SK-MEL-5 (cell line): ENCODE data around the gene CDKN2AIPNL. TPM values are rescaled to one million over a fixed set of nuclear protein-coding genes. Genes with fewer than 3 reads are reported as not detected.

Source experiments
- DNase-seq: peaks from one replicate; pipeline ENCODE4 v3.0.0-alpha.2; 2016; ENCODE audit warnings: low read depth, low spot score
- in situ Hi-C: cut with HindIII; loops from 2 replicates; pipeline ENCODE4 v1.10.0; 2016; ENCODE audit warnings: low sequenced_read_pairs, high pct_unique_total_duplicates, low pct_unique_long_range_greater_than_20kb
- total RNA-seq: library from RNA; depleted of rRNA; stranded (reverse); fragments of >200 nt; shearing (Covaris generic); gene quantifications from 2 replicates; pipeline ENCODE4 v1.2.3, GENCODE V29; 2014; rRNA removed

CDKN2AIPNL gene
- total RNA-seq, 1 experiment from 2014 or later = 39.1 TPM

DNA sequence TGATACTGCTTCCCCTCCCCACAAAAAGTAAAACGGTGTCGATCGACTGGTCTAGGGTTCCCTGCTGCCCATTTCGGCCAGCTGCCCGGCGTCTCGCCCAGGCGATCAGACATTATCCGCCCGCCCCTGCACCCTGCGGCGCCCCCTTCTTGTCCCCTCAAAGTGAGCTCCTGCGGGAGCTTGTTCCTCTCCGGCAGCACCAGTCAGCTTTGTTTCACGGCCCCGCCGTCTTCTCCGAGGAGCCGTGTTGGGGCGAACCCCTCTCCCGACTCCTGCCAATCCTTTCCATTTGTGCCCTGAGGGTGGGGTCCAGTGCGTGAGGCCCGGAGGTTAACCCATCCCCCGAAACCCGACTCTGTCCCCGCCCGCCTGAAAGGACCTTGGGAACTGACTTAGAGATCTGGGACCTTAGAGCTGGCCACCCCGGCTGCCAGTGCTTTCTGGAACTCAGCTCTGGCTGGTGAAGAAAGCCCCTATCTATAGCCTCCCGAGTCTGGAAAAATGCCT is 39.8 kb downstream of the CDKN2AIPNL start:
- peak; percentile 31 for DNase-seq
- in situ Hi-C loops = no loop called here

DNA sequence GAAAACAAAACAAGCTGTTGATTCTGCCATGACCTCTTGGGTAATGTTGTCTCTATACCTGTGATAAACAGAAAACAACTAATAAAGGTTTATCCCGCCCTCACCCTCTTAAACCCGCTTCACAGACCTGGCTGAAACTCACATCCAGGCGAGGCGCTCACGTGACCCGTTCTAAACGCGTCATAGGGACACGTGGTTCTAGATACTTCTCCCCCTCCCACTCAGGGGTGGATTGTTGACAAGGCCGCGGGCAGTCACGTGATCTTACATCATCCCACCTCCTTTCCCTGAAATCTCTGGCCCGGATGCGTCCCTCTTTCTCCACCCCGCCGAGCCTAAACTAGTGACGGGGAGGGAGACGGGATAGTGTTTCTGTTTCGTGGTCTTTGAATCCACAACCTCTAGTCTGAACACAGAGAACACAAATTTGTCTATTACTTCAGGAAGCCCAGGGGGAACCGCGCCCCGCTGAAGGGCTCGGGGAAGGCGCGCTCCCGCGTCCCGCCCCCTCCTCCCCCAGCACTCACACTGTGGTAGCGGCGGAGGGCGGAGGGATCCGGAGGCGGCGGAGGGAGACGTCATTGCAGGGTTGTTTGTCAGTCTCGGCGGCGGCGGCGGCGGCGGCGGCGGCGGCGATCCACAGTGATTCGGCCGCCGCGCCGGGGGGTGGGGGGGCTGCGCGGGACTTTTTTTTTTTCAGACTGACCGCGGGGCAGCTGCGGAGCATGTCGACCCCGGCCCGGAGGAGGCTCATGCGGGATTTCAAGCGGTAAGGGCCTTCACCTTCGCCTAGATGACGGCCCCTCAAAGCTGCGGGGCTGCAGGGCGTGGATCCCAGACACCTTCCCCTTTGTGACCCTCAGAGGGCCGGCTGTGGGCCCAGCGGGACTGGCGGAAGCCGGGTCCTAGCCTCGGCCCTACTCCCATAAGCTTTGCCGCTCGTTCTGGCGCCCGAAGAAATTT is 40.5 kb downstream of the CDKN2AIPNL start, which contains the start of gene UBE2B:
Gene UBE2B, plus strand, starts transcription at position 699 of the 963 bp plus-strand sequence. Its CDS starts 27 bp downstream, at position 726.
- peak; percentile 99 for DNase-seq
- in situ Hi-C loops = no loop called here

DNA sequence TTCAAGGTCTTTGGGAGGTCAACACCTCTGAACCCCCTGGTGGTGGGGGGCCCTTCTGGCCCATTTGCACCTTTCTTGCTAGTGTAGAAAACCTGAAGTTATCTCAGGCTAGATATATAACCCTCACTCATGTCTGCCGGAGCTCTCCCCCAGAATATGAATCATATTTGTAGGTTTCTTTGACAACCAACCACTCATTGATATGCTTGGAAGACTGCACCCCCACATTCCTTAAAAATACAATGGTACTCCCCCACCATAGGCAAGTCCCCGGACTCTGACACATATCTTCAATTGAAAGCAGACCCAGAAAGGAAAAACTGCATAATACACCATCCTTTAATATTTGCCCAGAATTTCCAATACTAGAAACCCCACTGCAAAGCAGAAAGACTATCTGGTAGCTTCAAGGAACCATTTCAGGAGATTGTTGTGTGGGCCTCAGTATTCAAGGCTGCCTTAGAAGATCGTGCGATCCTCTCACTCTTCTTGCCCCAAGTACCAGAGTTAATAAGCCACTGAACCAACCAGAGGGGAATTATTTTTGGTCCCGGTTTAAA is 41.3 kb downstream of the CDKN2AIPNL start:
- in situ Hi-C loops = no loop called here
- no peak for DNase-seq

DNA sequence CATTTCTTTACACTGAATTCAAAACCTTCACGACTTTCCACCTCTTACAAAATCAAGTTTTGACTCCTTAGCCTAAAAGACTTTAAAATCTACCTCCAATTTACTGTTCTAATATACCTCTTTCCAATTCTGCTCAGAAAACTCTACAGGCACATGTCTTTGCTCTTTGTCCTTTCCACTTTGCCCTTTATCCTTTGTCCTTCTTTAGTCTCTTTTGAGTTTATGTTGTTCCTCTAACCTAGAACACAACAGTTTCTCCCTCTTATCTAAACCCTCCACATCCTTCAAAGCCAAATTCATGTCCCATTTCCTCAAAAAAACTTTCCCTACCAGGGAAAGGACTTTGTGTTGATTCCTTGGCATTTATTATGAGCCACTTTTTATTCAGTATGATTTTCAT is 46.1 kb downstream of the CDKN2AIPNL start:
- no peak for DNase-seq
- in situ Hi-C loops = no loop called here

DNA sequence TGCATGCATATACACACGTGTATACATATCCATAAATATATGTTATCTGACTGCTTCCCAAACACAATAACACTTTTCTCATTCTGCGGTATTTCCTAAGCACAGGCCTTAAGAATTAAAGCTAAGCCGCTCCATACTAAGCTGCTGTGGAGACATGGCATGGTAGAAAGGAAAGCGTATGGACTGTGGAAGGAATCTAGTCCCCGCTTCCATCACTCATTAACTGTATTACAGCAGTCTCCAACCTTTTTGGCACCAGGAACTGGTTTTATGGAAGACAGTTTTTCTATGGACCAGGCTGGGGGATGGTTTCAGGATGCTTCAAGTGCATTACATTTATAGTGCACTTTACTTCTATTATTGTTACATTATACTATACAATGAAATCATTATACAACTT is 56.0 kb downstream of the CDKN2AIPNL start:
- no peak for DNase-seq
- in situ Hi-C loops = no loop called here

Other genes starting within 250 kb of the CDKN2AIPNL start
- 311 and 315 TPM in 2 replicates for gene SKP1, start 234.9 kb downstream of the CDKN2AIPNL start, total RNA-seq
- gene PPP2CA, start 185.8 kb downstream of the CDKN2AIPNL start, total RNA-seq = 123 and 144 TPM in 2 replicates
- gene CDKL3, start 44.7 kb downstream of the CDKN2AIPNL start, total RNA-seq = 3.0 and 3.6 TPM in 2 replicates
- gene UBE2B, start 40.3 kb downstream of the CDKN2AIPNL start, total RNA-seq = 42.8 and 50.2 TPM in 2 replicates
- 21.8 and 23.6 TPM in 2 replicates for gene JADE2, start 113.8 kb upstream of the CDKN2AIPNL start, total RNA-seq
- gene SAR1B, start 220.9 kb upstream of the CDKN2AIPNL start, total RNA-seq = 61.9 and 66.7 TPM in 2 replicates
- gene SEC24A, start 236.9 kb upstream of the CDKN2AIPNL start, total RNA-seq = 13.8 and 17.8 TPM in 2 replicates